ENCODE measurements around the gene C5orf15.

- TF ChIP-seq, protein P1, sequence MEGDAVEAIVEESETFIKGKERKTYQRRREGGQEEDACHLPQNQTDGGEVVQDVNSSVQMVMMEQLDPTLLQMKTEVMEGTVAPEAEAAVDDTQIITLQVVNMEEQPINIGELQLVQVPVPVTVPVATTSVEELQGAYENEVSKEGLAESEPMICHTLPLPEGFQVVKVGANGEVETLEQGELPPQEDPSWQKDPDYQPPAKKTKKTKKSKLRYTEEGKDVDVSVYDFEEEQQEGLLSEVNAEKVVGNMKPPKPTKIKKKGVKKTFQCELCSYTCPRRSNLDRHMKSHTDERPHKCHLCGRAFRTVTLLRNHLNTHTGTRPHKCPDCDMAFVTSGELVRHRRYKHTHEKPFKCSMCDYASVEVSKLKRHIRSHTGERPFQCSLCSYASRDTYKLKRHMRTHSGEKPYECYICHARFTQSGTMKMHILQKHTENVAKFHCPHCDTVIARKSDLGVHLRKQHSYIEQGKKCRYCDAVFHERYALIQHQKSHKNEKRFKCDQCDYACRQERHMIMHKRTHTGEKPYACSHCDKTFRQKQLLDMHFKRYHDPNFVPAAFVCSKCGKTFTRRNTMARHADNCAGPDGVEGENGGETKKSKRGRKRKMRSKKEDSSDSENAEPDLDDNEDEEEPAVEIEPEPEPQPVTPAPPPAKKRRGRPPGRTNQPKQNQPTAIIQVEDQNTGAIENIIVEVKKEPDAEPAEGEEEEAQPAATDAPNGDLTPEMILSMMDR (IDR thresholded peaks at IDR 0.05; ENCODE audit: borderline replicate concordance, extremely low read depth, low read length, poor library complexity, severe bottlenecking) = no peak
- TF ChIP-seq EZH2 (IDR thresholded peaks at IDR 0.05; ENCODE audit: borderline replicate concordance, low read depth, low read length, severe bottlenecking) = no peak
These were observed 38.2 kb downstream of the C5orf15 start for GRCh38 chr5:133930061-133930812.
